ENCODE measurements around the gene TPSD1. TPM values are rescaled to one million over a fixed set of nuclear protein-coding genes. Genes with fewer than 3 reads are reported as not detected.
A peak's percentile ranks its signal among the peaks of the same experiment; 100 is the strongest.
"Not testable (repeated sequence)": the region's sequence is repeated elsewhere in the genome, so short reads cannot be mapped to it uniquely, and the experiment has no call there.

TPSD1 gene
- total and polyA plus RNA-seq, 9 of the 15 experiments (the other 6 are each of a cell fraction or from before 2014, with no cell fraction given), result not detected

- H3K36me3 ChIP-seq (ENCODE audit: control insufficient read depth, insufficient read depth, low read length); POLR2A ChIA-PET; H3K4me3 ChIP-seq; intact Hi-C loops (cut with micrococcal nuclease); H3K4me2 ChIP-seq (ENCODE audit: insufficient read depth, low read length); H4K20me1 ChIP-seq (replicated peaks; ENCODE audit: control insufficient read depth, insufficient read depth, low read length); H3K79me2 ChIP-seq (ENCODE audit: control insufficient read depth, insufficient read depth, low read length); H3K27ac ChIP-seq (ENCODE audit: extremely low read depth, low read depth, low read length); DNase-seq (ENCODE audit: extremely low read depth in 1 of 4, low spot score in 3 of 4); CTCF ChIA-PET (ENCODE audit: low intra/inter-chr PET ratio); H2AFZ ChIP-seq (ENCODE audit: low read depth, low read length); BruUV-seq (replicated peaks); H3K9me3 ChIP-seq (replicated peaks; ENCODE audit: control insufficient read depth, insufficient read depth, low read depth, low read length); H3K9ac ChIP-seq (ENCODE audit: insufficient read depth in 1 of 2, low read depth in 2 of 2, low read length in 2 of 2); in situ Hi-C loops (cut with MboI); H3K9me1 ChIP-seq (ENCODE audit: control insufficient read depth, insufficient read depth, low read length); TF ChIP-seq NR2C2 (CRISPR knock-in tag; IDR thresholded peaks at IDR 0.05): not testable (repeated sequence)
- ATAC-seq (peak; percentile 88), FAIRE-seq (peak; percentile 91)
- Histone ChIP-seq H3K4me1 (replicated peaks in 1 of 2; ENCODE audit: control insufficient read depth in 2 of 2, insufficient read depth in 2 of 2, low read length in 2 of 2) (peaks cover 0 to 14% of the 10 kb centered on the region in 2 experiments; a peak in 2 of 5 replicates), H3K27me3 (ENCODE audit: control insufficient read depth in 2 of 2, insufficient read depth in 2 of 2, low read length in 2 of 2) (peaks cover 7 to 29% of the 10 kb centered on the region in 2 experiments; a peak in 3 of 5 replicates)
- 0 out of 2 replicates have a peak, but pooled peaks have one; percentile 13 for TF ChIP-seq NR2C2 (tag; IDR thresholded peaks at IDR 0.05)
- no CpG with 5 or more reads among the region's 43 CpGs for whole genome bisulfite sequencing (ENCODE audit: insufficient coverage, low coverage, missing lambda C conversion rate)
These were observed 6.7 kb upstream of the TPSD1 start for GRCh38 chr16:1249031-1249755.

GRCh38 chr16:1253701-1254364, 2.0 kb upstream of the TPSD1 start:
- H3K36me3 ChIP-seq (ENCODE audit: control insufficient read depth, insufficient read depth, low read length); CTCF ChIA-PET (ENCODE audit: low intra/inter-chr PET ratio); intact Hi-C loops (cut with micrococcal nuclease); H3K9ac ChIP-seq (ENCODE audit: insufficient read depth in 1 of 2, low read depth in 2 of 2, low read length in 2 of 2); POLR2A ChIA-PET; H3K4me2 ChIP-seq (ENCODE audit: insufficient read depth, low read length); H3K27ac ChIP-seq (ENCODE audit: extremely low read depth, low read depth, low read length); BruUV-seq (replicated peaks); H4K20me1 ChIP-seq (replicated peaks; ENCODE audit: control insufficient read depth, insufficient read depth, low read length); in situ Hi-C loops (cut with MboI); H3K4me3 ChIP-seq; FAIRE-seq; H3K79me2 ChIP-seq (ENCODE audit: control insufficient read depth, insufficient read depth, low read length); H3K9me3 ChIP-seq (replicated peaks; ENCODE audit: control insufficient read depth, insufficient read depth, low read depth, low read length); H2AFZ ChIP-seq (ENCODE audit: low read depth, low read length); H3K9me1 ChIP-seq (ENCODE audit: control insufficient read depth, insufficient read depth, low read length); DNase-seq (ENCODE audit: extremely low read depth in 1 of 4, low spot score in 3 of 4): not testable (repeated sequence)
- peaks cover 0 to 22% of the 10 kb centered on the region in 2 experiments; a peak in 2 of 5 replicates for H3K4me1 ChIP-seq (replicated peaks in 1 of 2; ENCODE audit: control insufficient read depth in 2 of 2, insufficient read depth in 2 of 2, low read length in 2 of 2)
- peaks cover 0 to 16% of the 10 kb centered on the region in 2 experiments; a peak in 2 of 5 replicates for H3K27me3 ChIP-seq (ENCODE audit: control insufficient read depth in 2 of 2, insufficient read depth in 2 of 2, low read length in 2 of 2)
- ATAC-seq, result peak; percentile 88
- WGBS (ENCODE audit: insufficient coverage, low coverage, missing lambda C conversion rate), result no CpG with 5 or more reads among the region's 47 CpGs

- intact Hi-C loops (cut with micrococcal nuclease); H3K4me3 ChIP-seq; FAIRE-seq; DNase-seq (ENCODE audit: extremely low read depth in 1 of 4, low spot score in 3 of 4); H2AFZ ChIP-seq (ENCODE audit: low read depth, low read length); BruUV-seq (replicated peaks); H3K79me2 ChIP-seq (ENCODE audit: control insufficient read depth, insufficient read depth, low read length); H4K20me1 ChIP-seq (replicated peaks; ENCODE audit: control insufficient read depth, insufficient read depth, low read length); H3K4me2 ChIP-seq (ENCODE audit: insufficient read depth, low read length); H3K27ac ChIP-seq (ENCODE audit: extremely low read depth, low read depth, low read length); ATAC-seq; POLR2A ChIA-PET; H3K9ac ChIP-seq (ENCODE audit: insufficient read depth in 1 of 2, low read depth in 2 of 2, low read length in 2 of 2); H3K9me1 ChIP-seq (ENCODE audit: control insufficient read depth, insufficient read depth, low read length); in situ Hi-C loops (cut with MboI); H3K36me3 ChIP-seq (ENCODE audit: control insufficient read depth, insufficient read depth, low read length); H3K9me3 ChIP-seq (replicated peaks; ENCODE audit: control insufficient read depth, insufficient read depth, low read depth, low read length); CTCF ChIA-PET (ENCODE audit: low intra/inter-chr PET ratio): not testable (repeated sequence)
- WGBS (ENCODE audit: insufficient coverage, low coverage, missing lambda C conversion rate), result no CpG with 5 or more reads among the region's 3 CpGs
- H3K4me1 ChIP-seq (replicated peaks in 1 of 2; ENCODE audit: control insufficient read depth in 2 of 2, insufficient read depth in 2 of 2, low read length in 2 of 2), result peaks cover 0 to 30% of the 10 kb centered on the region in 2 experiments; a peak in 2 of 5 replicates
- peaks cover 5 to 26% of the 10 kb centered on the region in 2 experiments; a peak in 3 of 5 replicates for H3K27me3 ChIP-seq (ENCODE audit: control insufficient read depth in 2 of 2, insufficient read depth in 2 of 2, low read length in 2 of 2)
These were observed 1.0 kb upstream of the TPSD1 start for GRCh38 chr16:1254821-1255220.
